ENCODE measurements around the gene EHMT1.

The EHMT1 gene

GRCh38 chr9:137784641-137785513 is 166.1 kb downstream of the EHMT1 start:
- no peak overlapping the region for H3K4me2 ChIP-seq
- H3K4me3 ChIP-seq (IDR thresholded peaks at IDR 0.05; ENCODE audit: insufficient read depth, low read depth, low read length), result no peak overlapping the region
- H4K20me1 ChIP-seq (ENCODE audit: insufficient read depth), result no peaks in the 10 kb centered on the region
- no peak for TF ChIP-seq CTCF (conservative IDR thresholded peaks at IDR 0.05; ENCODE audit: low read depth, low read length)
- no peaks in the 10 kb centered on the region for H3K36me3 ChIP-seq (ENCODE audit: insufficient read depth)
- H3K27me3 ChIP-seq (ENCODE audit: insufficient read depth, low read depth), result no peaks in the 10 kb centered on the region
- no peak overlapping the region for H3K9ac ChIP-seq
- H2AFZ ChIP-seq (ENCODE audit: low read depth), result no peak overlapping the region
- H3K79me2 ChIP-seq (ENCODE audit: insufficient read depth, low read depth), result no peaks in the 10 kb centered on the region
- no peaks in the 10 kb centered on the region for H3K4me1 ChIP-seq (ENCODE audit: low read depth, poor library complexity, severe bottlenecking)
- H3K27ac ChIP-seq, result no peak overlapping the region

- Histone ChIP-seq H3K79me2 (ENCODE audit: insufficient read depth, low read depth) (no peaks in the 10 kb centered on the region), H3K36me3 (ENCODE audit: insufficient read depth) (no peaks in the 10 kb centered on the region; the same call in 1 of the 2 replicates)
- TF ChIP-seq CTCF (conservative IDR thresholded peaks at IDR 0.05; ENCODE audit: low read depth, low read length), result no peak
Measured at GRCh38 chr9:137785704-137786161, 166.9 kb downstream of the EHMT1 start.

GRCh38 chr9:137786511-137786920 is 167.7 kb downstream of the EHMT1 start:
- Histone ChIP-seq H3K36me3 (ENCODE audit: insufficient read depth) (no peaks in the 10 kb centered on the region; the same call in 1 of the 2 replicates), H3K79me2 (ENCODE audit: insufficient read depth, low read depth) (no peaks in the 10 kb centered on the region)

More at GRCh38 chr9:137785704-137786161, 166.9 kb downstream of the EHMT1 start:
- H3K4me2 ChIP-seq, result no peak overlapping the region
- H3K4me1 ChIP-seq (ENCODE audit: low read depth, poor library complexity, severe bottlenecking), result no peaks in the 10 kb centered on the region
- no peaks in the 10 kb centered on the region for H3K27me3 ChIP-seq (ENCODE audit: insufficient read depth, low read depth)
- no peak overlapping the region for H3K27ac ChIP-seq
- H3K4me3 ChIP-seq (IDR thresholded peaks at IDR 0.05; ENCODE audit: insufficient read depth, low read depth, low read length), result no peak overlapping the region
- H3K9ac ChIP-seq, result no peak overlapping the region
- no peaks in the 10 kb centered on the region for H4K20me1 ChIP-seq (ENCODE audit: insufficient read depth)
- H2AFZ ChIP-seq (ENCODE audit: low read depth), result no peak overlapping the region

GRCh38 chr9:137787381-137787780 is 168.6 kb downstream of the EHMT1 start:
- no peaks in the 10 kb centered on the region for H3K79me2 ChIP-seq (ENCODE audit: insufficient read depth, low read depth)
- H4K20me1 ChIP-seq (ENCODE audit: insufficient read depth), result no peaks in the 10 kb centered on the region
- H3K4me3 ChIP-seq (IDR thresholded peaks at IDR 0.05; ENCODE audit: insufficient read depth, low read depth, low read length), result no peak overlapping the region
- no peak overlapping the region for H3K9ac ChIP-seq
- H3K4me2 ChIP-seq, result no peak overlapping the region
- no peaks in the 10 kb centered on the region for H3K27me3 ChIP-seq (ENCODE audit: insufficient read depth, low read depth)
- no peak overlapping the region for H2AFZ ChIP-seq (ENCODE audit: low read depth)
- no peak overlapping the region for H3K27ac ChIP-seq
- no peaks in the 10 kb centered on the region; the same call in 1 of the 2 replicates for H3K36me3 ChIP-seq (ENCODE audit: insufficient read depth)
- no peak for TF ChIP-seq CTCF (conservative IDR thresholded peaks at IDR 0.05; ENCODE audit: low read depth, low read length)
- H3K4me1 ChIP-seq (ENCODE audit: low read depth, poor library complexity, severe bottlenecking), result no peaks in the 10 kb centered on the region

More at GRCh38 chr9:137786511-137786920, 167.7 kb downstream of the EHMT1 start:
- no peaks in the 10 kb centered on the region for H3K27me3 ChIP-seq (ENCODE audit: insufficient read depth, low read depth)
- no peak for TF ChIP-seq CTCF (conservative IDR thresholded peaks at IDR 0.05; ENCODE audit: low read depth, low read length)
- no peak overlapping the region for H3K9ac ChIP-seq
- H3K27ac ChIP-seq, result no peak overlapping the region
- H3K4me3 ChIP-seq (IDR thresholded peaks at IDR 0.05; ENCODE audit: insufficient read depth, low read depth, low read length), result no peak overlapping the region
- H3K4me1 ChIP-seq (ENCODE audit: low read depth, poor library complexity, severe bottlenecking), result no peaks in the 10 kb centered on the region
- H2AFZ ChIP-seq (ENCODE audit: low read depth), result no peak overlapping the region
- H4K20me1 ChIP-seq (ENCODE audit: insufficient read depth), result no peaks in the 10 kb centered on the region
- no peak overlapping the region for H3K4me2 ChIP-seq

Data from KMS-11 (cell line).